Lung (tissue), 12 donors: ENCODE results near the gene B9D2. TPM values are rescaled to one million over a fixed set of nuclear protein-coding genes. Genes with fewer than 3 reads are reported as not detected.

Experiments
- ATAC-seq: fragments of 200-7000 bp; cut with Tn5 transposase; one replicate; pipeline ENCODE4 v1.9.1; 2020; ENCODE audit warnings: moderate number of reproducible peaks; ENCODE audit not compliant: insufficient read depth, low FRiP score
- DNase-seq, 3 donors: peaks; one replicate each; pipeline ENCODE4 v3.0.0-alpha.2; 2013 to 2017
- H3K27ac ChIP-seq, 2 donors: one replicate each; pipeline ENCODE4 v1.5.1; 2013; ENCODE audit warnings: mild to moderate bottlenecking in 2 of 2, moderate library complexity in 2 of 2, control low read depth in 1 of 2, inconsistent platforms in 1 of 2, low read depth in 1 of 2, low read length in 1 of 2
- H3K27me3 ChIP-seq, 3 donors: one replicate each; pipeline ENCODE4 v1.5.1; 2013; ENCODE audit warnings: low read length in 2 of 3; ENCODE audit not compliant: control insufficient read depth in 3 of 3, insufficient read depth in 3 of 3
- H3K36me3 ChIP-seq, 4 donors: one replicate each; pipeline ENCODE4 v1.5.1; 2013; ENCODE audit warnings: low read length in 4 of 4, mild to moderate bottlenecking in 1 of 4, moderate library complexity in 1 of 4; ENCODE audit not compliant: control insufficient read depth in 4 of 4, insufficient read depth in 4 of 4
- H3K4me1 ChIP-seq, 5 donors: one replicate each; pipeline ENCODE4 v1.5.1; 2013; ENCODE audit warnings: low read length in 5 of 5, mild to moderate bottlenecking in 2 of 5, moderate library complexity in 1 of 5; ENCODE audit not compliant: control insufficient read depth in 5 of 5, insufficient read depth in 5 of 5
- H3K4me3 ChIP-seq: one replicate; pipeline ENCODE4 v1.5.1; 2013; ENCODE audit warnings: mild to moderate bottlenecking, control low read depth, moderate library complexity
- H3K9ac ChIP-seq, 2 donors: one replicate each; pipeline ENCODE4 v1.5.1; 2013; ENCODE audit warnings: low read length in 2 of 2, control low read depth in 1 of 2; ENCODE audit not compliant: insufficient read depth in 1 of 2
- H3K9me3 ChIP-seq, 4 donors: one replicate each; pipeline ENCODE4 v1.5.1; 2013; ENCODE audit warnings: low read length in 3 of 4, mild to moderate bottlenecking in 1 of 4, moderate library complexity in 1 of 4; ENCODE audit not compliant: control insufficient read depth in 4 of 4, insufficient read depth in 3 of 4
- CTCF ChIP-seq: IDR thresholded peaks from 2 replicates; pipeline ENCODE4 v1.5.1; 2012; ENCODE audit warnings: mild to moderate bottlenecking; ENCODE audit errors: control extremely low read depth, extremely low read depth
- WGBS, 2 donors: extraction: QIAGEN DNeasy Blood & Tissue Kit; methylation state at CpG; one replicate each; pipeline ENCODE4 v1.1.7; 2013; 5-methylcytosine and 5-hydroxymethylcytosine counted together
- polyA plus RNA-seq, 2 donors: library from polyadenylated mRNA; stranded (reverse); fragments of 200-250 nt; gene quantifications; one replicate each; pipeline ENCODE4 v1.2.1, GENCODE V29; 2013
- total RNA-seq, 2 donors: library from RNA; depleted of rRNA in 1 of 2; stranded (reverse); fragments of >200 nt in 1 of 2; gene quantifications; one replicate each; pipeline ENCODE4 v1.2.1, GENCODE V29; 2014 to 2021
- donor health status: control.
- donor health status: control.
- donor health status: Bipolar disorder and iron deficiency.
- donor health status: healthy.
- donor health status: DM: yes; HTN: yes; CAD: no.

B9D2 gene
- total and polyA plus RNA-seq, 4 donors, result 10.2 to 18.6 (median 14.0) TPM

GRCh38 chr19:41324231-41324702 lies 39.7 kb downstream of the B9D2 start:
- no peak for DNase-seq
- TF ChIP-seq CTCF, result no peak

DNA sequence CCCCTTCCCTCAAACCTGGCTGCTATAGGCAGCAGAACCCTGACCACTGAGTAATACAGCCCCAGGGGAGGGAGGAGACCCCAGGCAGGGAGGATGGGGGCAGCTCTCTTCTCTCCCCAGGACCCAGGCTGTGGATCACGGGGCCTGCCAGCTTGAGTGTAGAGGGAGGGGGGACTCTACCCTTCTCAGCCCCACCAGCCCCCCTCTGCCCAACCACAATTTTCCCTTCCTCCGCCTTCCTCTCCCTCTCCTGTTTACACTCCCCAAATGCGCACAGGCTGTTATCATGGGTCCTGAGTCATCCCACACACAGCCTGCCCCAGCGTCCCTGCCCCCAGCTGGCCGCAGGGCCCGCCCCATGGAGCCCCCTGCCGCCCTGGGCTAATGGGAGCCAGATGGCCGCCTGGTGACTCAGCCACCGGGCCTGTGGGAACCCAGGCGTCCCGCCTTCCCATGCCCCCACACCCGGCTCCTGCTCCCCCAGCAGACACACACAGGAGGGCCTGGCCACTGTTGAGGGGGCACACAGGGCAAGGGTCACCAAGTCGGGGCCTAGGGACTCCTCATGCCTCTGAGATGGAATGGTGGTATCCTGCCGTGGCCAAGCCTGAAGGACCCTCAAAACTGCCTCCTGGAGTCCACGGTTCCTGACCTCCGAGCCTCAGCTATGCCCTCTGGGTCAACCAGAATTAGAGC lies 40.4 kb downstream of the B9D2 start:
- 38 to 59% methylated on average over 16 of the region's 16 CpGs for WGBS, 2 donors

More at GRCh38 chr19:41324231-41324702, 39.7 kb downstream of the B9D2 start:
- peaks cover 0 to 45% (median 23%) of the 10 kb centered on the region in 5 donors for H3K4me1 ChIP-seq
- peak overlapping the region; percentile 41 to 76 for H3K27ac ChIP-seq
- H3K4me3 ChIP-seq, result no peak overlapping the region
- no peak overlapping the region for H3K9ac ChIP-seq
- no peaks in the 10 kb centered on the region for H3K27me3 ChIP-seq
- H3K9me3 ChIP-seq, result no peaks in the 10 kb centered on the region
- H3K36me3 ChIP-seq, result peaks cover 0 to 29% (median 11%) of the 10 kb centered on the region in 4 donors
- no peak for ATAC-seq
- WGBS, 2 donors, result 67 to 68% methylated on average over 7 of the region's 7 CpGs

DNA sequence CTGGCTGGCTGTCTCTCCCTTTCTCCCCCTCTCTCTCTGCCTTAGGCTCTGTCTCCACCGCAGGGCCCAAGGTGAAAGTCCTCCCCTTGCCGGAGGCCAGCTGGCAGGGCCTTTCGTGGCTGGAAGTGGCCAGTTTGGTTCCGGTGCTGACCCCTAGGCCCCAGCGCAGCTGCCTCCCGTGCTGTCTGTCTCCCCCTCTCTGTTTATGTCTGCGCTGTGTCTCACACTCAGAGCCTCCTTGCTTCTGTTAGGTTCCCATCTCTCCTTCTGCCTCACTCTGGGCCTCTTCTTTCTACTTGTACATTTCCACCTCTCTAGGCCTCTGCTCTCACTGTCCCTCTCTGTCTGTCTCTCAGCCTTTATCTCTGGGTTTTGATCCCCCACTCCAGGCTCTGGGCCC lies 40.9 kb downstream of the B9D2 start:
- Histone ChIP-seq H3K27me3 (no peaks in the 10 kb centered on the region), H3K4me3 (no peak overlapping the region), H3K9ac (no peak overlapping the region), H3K9me3 (no peaks in the 10 kb centered on the region), H3K36me3 (peaks cover 0 to 39% (median 15%) of the 10 kb centered on the region in 4 donors), H3K4me1 (peaks cover 0 to 38% (median 14%) of the 10 kb centered on the region in 5 donors), H3K27ac (peak overlapping the region; percentile 12 to 41)
- DNase-seq (no peak), ATAC-seq (no peak)
- no peak for TF ChIP-seq CTCF
- 63 to 67% methylated on average over 7 of the region's 7 CpGs for WGBS, 2 donors

More for the DNA sequence above, 40.4 kb downstream of the B9D2 start:
- peaks cover 0 to 44% (median 20%) of the 10 kb centered on the region in 5 donors for H3K4me1 ChIP-seq
- H3K27ac ChIP-seq, result peak overlapping the region; percentile 34 to 41
- ATAC-seq, result no peak
- H3K9me3 ChIP-seq, result no peaks in the 10 kb centered on the region
- H3K9ac ChIP-seq, result no peak overlapping the region
- no peaks in the 10 kb centered on the region for H3K27me3 ChIP-seq
- TF ChIP-seq CTCF, result no peak
- peaks cover 0 to 36% (median 15%) of the 10 kb centered on the region in 4 donors for H3K36me3 ChIP-seq
- DNase-seq, result no peak
- H3K4me3 ChIP-seq, result no peak overlapping the region
